ENCODE data around the gene CELA3A. TPM values are rescaled to one million over a fixed set of nuclear protein-coding genes. Genes with fewer than 3 reads are reported as not detected.
A peak's percentile ranks its signal among the peaks of the same experiment; 100 is the strongest.

The CELA3A gene
- total and polyA plus RNA-seq, 10 of the 15 experiments (the other 5 are each of a cell fraction or from before 2014, with no cell fraction given): 7.6 TPM; not detected in 9

- Histone ChIP-seq H3K27ac (ENCODE audit: control insufficient read depth, insufficient read depth) (no peak overlapping the region), H4K20me1 (ENCODE audit: control insufficient read depth, insufficient read depth) (peaks cover 13% of the 10 kb centered on the region; the same call in 1 of the 2 replicates), H3K36me3 (ENCODE audit: control insufficient read depth in 2 of 2, insufficient read depth in 2 of 2, low read length in 1 of 2) (peaks cover 0 to 10% of the 10 kb centered on the region in 2 experiments; a peak in 2 of 4 replicates), H3K9me3 (replicated peaks; ENCODE audit: control insufficient read depth, insufficient read depth, low read length) (no peaks in the 10 kb centered on the region), H3K4me3 (0 out of 2 replicates have a peak overlapping the region, but pooled peaks have one; percentile 31), H3K4me2 (ENCODE audit: control insufficient read depth, insufficient read depth) (peak overlapping the region; percentile 26; the same call in 1 of the 2 replicates), H3K27me3 (replicated peaks in 1 of 2; ENCODE audit: control insufficient read depth in 2 of 2, insufficient read depth in 2 of 2, low read length in 1 of 2) (no peaks in the 10 kb centered on the region), H2AFZ (ENCODE audit: control insufficient read depth, low read depth, low read length) (no peak overlapping the region), H3K9ac (ENCODE audit: control insufficient read depth, insufficient read depth, low read length) (no peak overlapping the region), H3K79me2 (ENCODE audit: control insufficient read depth, insufficient read depth, low read length) (peaks cover 92% of the 10 kb centered on the region), H3K4me1 (ENCODE audit: control insufficient read depth, insufficient read depth, low read length) (peaks cover 4% of the 10 kb centered on the region)
- no peak for FAIRE-seq
- in situ Hi-C loops (cut with MboI) (no loop called here), intact Hi-C loops (cut with micrococcal nuclease; ENCODE audit: unreplicated experiment) (no loop called here)
- 76% methylated on average over 9 of the region's 10 CpGs for WGBS (ENCODE audit: insufficient coverage, insufficient replicate concordance, low lambda C conversion rate, missing lambda C conversion rate)
- SMC1A ChIA-PET (ENCODE audit: uncharacterized antibody, unreplicated experiment): no interaction called here
- BruUV-seq (replicated peaks): no TSS peak
- CTCF ChIA-PET: interaction anchor here (12.9 kb wide), 1 partner anchor 35 kb away, joined by 107 read pairs; no protein-coding TSS in a partner anchor
- RAD21 ChIA-PET (ENCODE audit: unreplicated experiment): interaction anchor here (1.0 to 1.7 kb wide), 2 partner anchors 17 to 33 kb away, joined by 4 to 5 read pairs; no protein-coding TSS in a partner anchor
- no peak for DNase-seq (ENCODE audit: low read depth, low spot score)
- ATAC-seq: no peak
- no peak for TF ChIP-seq NR2C1 (IDR thresholded peaks at IDR 0.05)
- TF ChIP-seq RBBP5 (conservative IDR thresholded peaks at IDR 0.05): no peak
- TF ChIP-seq PML (IDR thresholded peaks at IDR 0.05; ENCODE audit: low read length): no peak
- no peak for TF ChIP-seq KLF5 (IDR thresholded peaks at IDR 0.05; ENCODE audit: partially characterized antibody)
- TF ChIP-seq HDAC6 (IDR thresholded peaks at IDR 0.05; ENCODE audit: unreplicated experiment): no peak
- no peak for TF ChIP-seq E2F8 (IDR thresholded peaks at IDR 0.05; ENCODE audit: low read depth, partially characterized antibody)
- no peak for TF ChIP-seq NBN (IDR thresholded peaks at IDR 0.05)
- TF ChIP-seq TAF1 (IDR thresholded peaks at IDR 0.05; ENCODE audit: borderline replicate concordance, low read depth, low read length): no peak
- no peak for TF ChIP-seq MTA3 (IDR thresholded peaks at IDR 0.05; ENCODE audit: borderline replicate concordance, low read length)
- no peak for TF ChIP-seq SRF (IDR thresholded peaks at IDR 0.05; ENCODE audit: low read depth in 2 of 2, low read length in 2 of 2)
- TF ChIP-seq NFYA (IDR thresholded peaks at IDR 0.05; ENCODE audit: borderline replicate concordance, low read depth, low read length): no peak
- TF ChIP-seq REST (IDR thresholded peaks at IDR 0.05; ENCODE audit: low read depth, low read length): no peak
- TF ChIP-seq KAT2A (conservative IDR thresholded peaks at IDR 0.05; ENCODE audit: control insufficient read depth, low read depth, low read length): no peak
- no peak for TF ChIP-seq SMC3 (IDR thresholded peaks at IDR 0.05; ENCODE audit: borderline replicate concordance, low read length)
- TF ChIP-seq NFYB (IDR thresholded peaks at IDR 0.05; ENCODE audit: insufficient read depth, low read depth, low read length): no peak
- no peak for TF ChIP-seq SREBF1 (IDR thresholded peaks at IDR 0.05; ENCODE audit: low read length)
- TF ChIP-seq ZNF24 (IDR thresholded peaks at IDR 0.05): no peak
- no peak for TF ChIP-seq ZZZ3 (IDR thresholded peaks at IDR 0.05; ENCODE audit: control insufficient read depth, insufficient read length, low read depth)
- TF ChIP-seq TARDBP (IDR thresholded peaks at IDR 0.05; ENCODE audit: borderline replicate concordance): no peak
- POLR2A ChIA-PET: interaction anchor here (0.7 to 1.0 kb wide), 3 partner anchors 23 to 35 kb away, joined by 3 to 5 read pairs (median 3); no protein-coding TSS in a partner anchor
These were observed 56.4 kb downstream of the CELA3A start for GRCh38 chr1:22057861-22058260.

All from GM12878 (cell line).